ENCODE measurements around the gene ADAM20. TPM values are rescaled to one million over a fixed set of nuclear protein-coding genes. Genes with fewer than 3 reads are reported as not detected.

The ADAM20 gene
- total and polyA plus RNA-seq, 2 experiments from 2014 or later = 0.30 TPM; not detected in 1

DNA sequence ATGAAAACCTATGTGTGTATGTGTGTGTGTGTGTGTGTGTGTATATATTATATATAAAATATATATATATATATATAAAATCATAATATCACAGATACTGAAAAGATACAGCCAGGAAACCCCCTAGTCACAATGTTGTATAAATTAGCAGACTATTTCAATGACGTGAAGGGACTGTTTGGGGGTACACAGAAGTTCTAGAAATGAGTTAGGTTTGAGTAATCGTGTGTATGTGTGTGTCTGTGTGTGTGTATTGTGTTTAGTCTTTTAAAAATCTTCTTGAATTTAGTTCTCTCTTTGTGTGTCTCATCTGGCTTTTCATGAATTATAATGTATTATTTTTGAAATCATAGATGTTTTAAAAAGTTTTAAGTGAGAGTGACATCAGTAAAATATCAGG is 61.0 kb downstream of the ADAM20 start:
- H3K4me2 ChIP-seq = no peak overlapping the region
- H4K20me1 ChIP-seq (ENCODE audit: insufficient read depth, poor library complexity, severe bottlenecking) = no peaks in the 10 kb centered on the region
- H3K27me3 ChIP-seq = no peaks in the 10 kb centered on the region
- no peak overlapping the region for H3K4me3 ChIP-seq
- WGBS (ENCODE audit: low lambda C conversion rate, missing lambda C conversion rate) = 59% methylated on average over 2 of the region's 2 CpGs
- H3K9me2 ChIP-seq (replicated peaks; ENCODE audit: insufficient read depth) = no peaks in the 10 kb centered on the region
- TF ChIP-seq EZH2 (IDR thresholded peaks at IDR 0.05; ENCODE audit: borderline replicate concordance) (no peak), EZH2phosphoT487 (IDR thresholded peaks at IDR 0.05; ENCODE audit: low read depth, severe bottlenecking, unreplicated experiment) (no peak), CTCF (IDR thresholded peaks at IDR 0.05; ENCODE audit: poor library complexity) (no peak)
- H3K4me1 ChIP-seq (ENCODE audit: insufficient read depth) = no peaks in the 10 kb centered on the region
- no peaks in the 10 kb centered on the region for H3K79me2 ChIP-seq
- DNase-seq (ENCODE audit: low spot score) = no peak
- H2AFZ ChIP-seq = no peak overlapping the region
- no peaks in the 10 kb centered on the region for H3K9me3 ChIP-seq (ENCODE audit: low read depth)
- no peaks in the 10 kb centered on the region for H3K36me3 ChIP-seq (replicated peaks; ENCODE audit: insufficient read depth, low read depth)
- H3K27ac ChIP-seq = no peak overlapping the region

Small RNAs within 50 kb of the gene (small RNA-seq; reads per million reads assigned to genes)
- gene RNU6-659P = not detected

Other genes starting within 250 kb of the ADAM20 start
- gene COX16, start 175.3 kb downstream of the ADAM20 start, total RNA-seq = 75.5 and 97.0 TPM in 2 replicates
- 105 and 113 TPM in 2 replicates for gene COX16, start 175.3 kb downstream of the ADAM20 start, polyA plus RNA-seq
- 37.2 and 38.6 TPM in 2 replicates for gene SYNJ2BP, start 117.9 kb downstream of the ADAM20 start, total RNA-seq
- gene SYNJ2BP, start 117.9 kb downstream of the ADAM20 start, polyA plus RNA-seq = 25.9 and 35.5 TPM in 2 replicates
- 0.43 TPM in 1 of 2 replicates, not detected in the other for gene ADAM21, start 82.8 kb downstream of the ADAM20 start, total RNA-seq
- 1.1 TPM in 1 of 2 replicates, not detected in the other for gene ADAM21, start 82.8 kb downstream of the ADAM20 start, polyA plus RNA-seq
- 44.3 and 61.7 TPM in 2 replicates for gene MED6, start 65.7 kb upstream of the ADAM20 start, total RNA-seq
- gene MED6, start 65.7 kb upstream of the ADAM20 start, polyA plus RNA-seq = 41.1 and 41.7 TPM in 2 replicates
- 2.9 and 3.6 TPM in 2 replicates for gene TTC9, start 106.9 kb upstream of the ADAM20 start, total RNA-seq
- 3.1 and 4.9 TPM in 2 replicates for gene TTC9, start 106.9 kb upstream of the ADAM20 start, polyA plus RNA-seq

All from hepatocyte (in vitro differentiated cells).